T47D (cell line): ENCODE measurements around the gene HOXC5.
"Not testable (repeated sequence)": the region's sequence is repeated elsewhere in the genome, so short reads cannot be mapped to it uniquely, and the experiment has no call there.

Source experiments
- DNase-seq, 2 experiments: peaks; one replicate each; pipeline versions ENCODE4 v3.0.0 to v3.0.0-alpha.2; 2011 to 2012; ENCODE audit warnings: low read depth in 1 of 2, low spot score in 1 of 2
- JUND ChIP-seq: IDR thresholded peaks from 2 replicates; pipeline ENCODE4 v1.6.1; 2012; ENCODE audit warnings: low read depth
- in situ Hi-C: cut with HindIII; loops from 2 replicates; pipeline ENCODE4 v1.10.0; 2016; ENCODE audit warnings: low sequenced_read_pairs, low pct_unique_long_range_greater_than_20kb

The HOXC5 gene

GRCh38 chr12:54081581-54082396 lies 48.9 kb downstream of the HOXC5 start:
- in situ Hi-C loops, DNase-seq: not testable (repeated sequence)

DNA sequence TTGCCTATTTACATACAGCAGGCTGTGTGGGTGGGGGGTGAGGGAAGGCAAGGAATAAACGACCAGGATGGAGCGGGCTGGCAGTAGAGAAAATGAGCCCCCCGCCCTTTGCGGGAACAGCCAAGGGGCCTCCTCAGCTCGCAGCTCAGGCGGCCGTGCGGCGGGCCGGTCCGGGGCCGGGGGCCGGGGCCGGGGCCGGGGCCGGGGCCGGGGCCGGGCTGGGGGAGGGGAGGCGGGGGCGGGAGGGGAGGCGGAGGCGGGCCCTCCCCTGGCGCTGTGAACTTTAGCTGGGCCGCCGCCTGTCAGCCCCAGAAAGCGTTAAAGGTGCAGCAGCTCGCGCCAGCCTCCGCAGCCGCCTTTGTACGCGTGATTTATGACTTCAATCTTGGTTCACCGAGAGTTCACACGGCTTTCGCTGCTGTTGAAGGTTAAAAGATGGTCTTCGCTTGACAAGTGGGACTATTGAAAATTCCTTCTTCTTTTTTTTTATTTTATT lies 49.6 kb downstream of the HOXC5 start:
- in situ Hi-C loops = no loop called here
- DNase-seq = peak in 1 of 2 experiments; percentile 35
- TF ChIP-seq JUND = no peak
